Measurements from ENCODE around the gene SH3RF3. TPM values are rescaled to one million over a fixed set of nuclear protein-coding genes. Genes with fewer than 3 reads are reported as not detected.

Gene SH3RF3
- total RNA-seq, 1 experiment from 2014 or later: 1.0 TPM

- TF ChIP-seq EMX1 (CRISPR knock-in tag; IDR thresholded peaks at IDR 0.05): no peak
- no peak for TF ChIP-seq GRHL2 (CRISPR knock-in tag; IDR thresholded peaks at IDR 0.05; ENCODE audit: insufficient replicate concordance, severe bottlenecking)
- TF ChIP-seq PREB (CRISPR knock-in tag; IDR thresholded peaks at IDR 0.05; ENCODE audit: borderline replicate concordance): no peak
- TF ChIP-seq ATF6 (CRISPR knock-in tag; IDR thresholded peaks at IDR 0.05): no peak
- no peak for TF ChIP-seq ZNF121 (CRISPR knock-in tag; IDR thresholded peaks at IDR 0.05)
- no peak for TF ChIP-seq JUN (CRISPR knock-in tag; IDR thresholded peaks at IDR 0.05)
- no peak for TF ChIP-seq ZNF219 (CRISPR knock-in tag; IDR thresholded peaks at IDR 0.05; ENCODE audit: borderline replicate concordance)
- no peak for TF ChIP-seq ZNF138 (CRISPR knock-in tag; conservative IDR thresholded peaks at IDR 0.05)
These were observed 189.3 kb downstream of the SH3RF3 start (continued) for GRCh38 chr2:109318150-109318948.

GRCh38 chr2:109318949-109319342 is 189.9 kb downstream of the SH3RF3 start:
- POLR2A ChIA-PET: no interaction called here
- ATAC-seq: no peak

More at GRCh38 chr2:109318949-109319342, 189.9 kb downstream of the SH3RF3 start:
- no peaks in the 10 kb centered on the region for H3K9me3 Mint-ChIP-seq
- H3K4me3 Mint-ChIP-seq: no peak overlapping the region
- peaks cover 18% of the 10 kb centered on the region for H3K4me1 Mint-ChIP-seq
- no peak for DNase-seq (ENCODE audit: low spot score)
- TF ChIP-seq ATF1 (CRISPR knock-in tag; IDR thresholded peaks at IDR 0.05) (no peak), E2F1 (CRISPR knock-in tag; IDR thresholded peaks at IDR 0.05) (no peak), NFATC4 (CRISPR knock-in tag; IDR thresholded peaks at IDR 0.05) (no peak), ZNF425 (CRISPR knock-in tag; conservative IDR thresholded peaks at IDR 0.05) (no peak), CREM (CRISPR knock-in tag; IDR thresholded peaks at IDR 0.05) (no peak), MXD4 (CRISPR knock-in tag; IDR thresholded peaks at IDR 0.05; ENCODE audit: borderline replicate concordance) (no peak), USF2 (CRISPR knock-in tag; IDR thresholded peaks at IDR 0.05) (no peak), GABPB1 (CRISPR knock-in tag; IDR thresholded peaks at IDR 0.05) (no peak), E2F4 (CRISPR knock-in tag; IDR thresholded peaks at IDR 0.05; ENCODE audit: borderline replicate concordance, low read depth) (no peak), PREB (CRISPR knock-in tag; IDR thresholded peaks at IDR 0.05; ENCODE audit: borderline replicate concordance) (no peak), ZNF317 (CRISPR knock-in tag; IDR thresholded peaks at IDR 0.05; ENCODE audit: borderline replicate concordance, low read depth) (no peak), ESRRA (CRISPR knock-in tag; IDR thresholded peaks at IDR 0.05; ENCODE audit: borderline replicate concordance) (no peak), ZSCAN18 (CRISPR knock-in tag; IDR thresholded peaks at IDR 0.05) (no peak)
- CTCF ChIA-PET: interaction anchor here (1.6 kb wide), 1 partner anchor 191 kb away, joined by 4 read pairs; no protein-coding TSS in a partner anchor
- H3K36me3 Mint-ChIP-seq: no peaks in the 10 kb centered on the region
- H3K27ac Mint-ChIP-seq: no peak overlapping the region; the same call in 1 of the 2 replicates
- H3K27me3 Mint-ChIP-seq (ENCODE audit: low read depth): no peaks in the 10 kb centered on the region

Data from WTC11 (cell line).